ENCODE data around the gene IGHMBP2. TPM values are rescaled to one million over a fixed set of nuclear protein-coding genes. Genes with fewer than 3 reads are reported as not detected.

IGHMBP2 gene
- polyA plus RNA-seq, 6 donors from 2014 or later: 3.1 to 12.6 (median 6.8) TPM

GRCh38 chr11:68896171-68896959 lies 7.3 kb upstream of the IGHMBP2 start:
- Mint-ChIP-seq H3K4me1 (peaks cover 0 to 6% (median under 1%) of the 10 kb centered on the region in 3 donors), H3K9me3 (no peaks in the 10 kb centered on the region), H3K4me3 (no peak overlapping the region), H3K27me3 (no peaks in the 10 kb centered on the region), H3K27ac (peak overlapping the region in 1 of 6 donors; percentile 18), H3K36me3 (peaks cover under 1 to 7% of the 10 kb centered on the region in 2 donors)
- ATAC-seq (ENCODE audit: low read depth in 2 of 2) (no peak), DNase-seq (no peak)

GRCh38 chr11:68897441-68897840 lies 6.2 kb upstream of the IGHMBP2 start:
- Mint-ChIP-seq H3K27me3 (no peaks in the 10 kb centered on the region), H3K4me1 (peaks cover 11 to 16% (median 11%) of the 10 kb centered on the region in 3 donors)

DNA sequence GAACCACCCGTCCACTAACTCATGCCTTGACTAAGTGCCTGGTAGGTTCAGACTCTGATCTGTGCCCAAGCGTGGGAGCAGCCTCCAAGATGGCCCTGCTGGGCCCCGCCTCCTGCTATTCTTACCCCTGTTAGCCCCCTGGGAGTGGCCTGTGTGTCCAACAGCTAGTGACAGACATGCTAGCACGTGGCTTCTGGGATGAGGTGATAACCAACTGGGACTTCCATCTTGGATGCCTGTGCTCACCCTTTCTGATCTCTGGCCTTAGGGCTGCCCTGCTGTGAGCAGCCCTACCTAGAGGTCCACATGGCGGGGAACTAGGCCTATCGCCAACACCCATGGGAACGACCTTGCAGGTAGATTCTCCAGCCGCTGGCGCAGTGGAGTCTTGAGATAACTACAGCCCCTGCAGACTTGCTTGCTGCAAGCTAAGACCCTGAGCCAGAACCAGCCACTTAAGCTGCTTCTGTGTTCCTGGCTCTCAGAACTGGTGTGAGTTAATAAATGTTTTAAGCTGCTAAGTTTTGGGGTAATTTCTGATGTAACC lies 2.8 kb upstream of the IGHMBP2 start:
- Mint-ChIP-seq H3K36me3 (peaks cover 0 to 7% of the 10 kb centered on the region in 2 donors), H3K4me3 (peak overlapping the region in 2 of 8 donors; percentile 37 to 80), H3K9me3 (no peaks in the 10 kb centered on the region), H3K4me1 (peaks cover 43% of the 10 kb centered on the region in 3 donors), H3K27me3 (no peaks in the 10 kb centered on the region), H3K27ac (no peak overlapping the region)
- no peak for ATAC-seq (ENCODE audit: low read depth in 2 of 2)
- DNase-seq: no peak

More at GRCh38 chr11:68897441-68897840, 6.2 kb upstream of the IGHMBP2 start:
- no peak for ATAC-seq (ENCODE audit: low read depth in 2 of 2)
- no peak for DNase-seq
- peaks cover 0 to 7% of the 10 kb centered on the region in 2 donors for H3K36me3 Mint-ChIP-seq
- H3K27ac Mint-ChIP-seq: no peak overlapping the region
- H3K9me3 Mint-ChIP-seq: no peaks in the 10 kb centered on the region
- no peak overlapping the region for H3K4me3 Mint-ChIP-seq

- peaks cover 40 to 49% (median 47%) of the 10 kb centered on the region in 3 donors for H3K4me1 Mint-ChIP-seq
- peak overlapping the region; percentile 70 to 96 (median 95) for H3K27ac Mint-ChIP-seq
- peak; percentile 20 to 26 for ATAC-seq (ENCODE audit: low read depth in 2 of 2)
- peak; percentile 7 for DNase-seq
- H3K27me3 Mint-ChIP-seq: no peaks in the 10 kb centered on the region
- H3K4me3 Mint-ChIP-seq: peak overlapping the region; percentile 97 to 99 (median 98)
- H3K9me3 Mint-ChIP-seq: no peaks in the 10 kb centered on the region
- H3K36me3 Mint-ChIP-seq: peaks cover 7 to 10% of the 10 kb centered on the region in 2 donors
These were observed 657 bp downstream of the IGHMBP2 start for GRCh38 chr11:68904248-68904847.

DNA sequence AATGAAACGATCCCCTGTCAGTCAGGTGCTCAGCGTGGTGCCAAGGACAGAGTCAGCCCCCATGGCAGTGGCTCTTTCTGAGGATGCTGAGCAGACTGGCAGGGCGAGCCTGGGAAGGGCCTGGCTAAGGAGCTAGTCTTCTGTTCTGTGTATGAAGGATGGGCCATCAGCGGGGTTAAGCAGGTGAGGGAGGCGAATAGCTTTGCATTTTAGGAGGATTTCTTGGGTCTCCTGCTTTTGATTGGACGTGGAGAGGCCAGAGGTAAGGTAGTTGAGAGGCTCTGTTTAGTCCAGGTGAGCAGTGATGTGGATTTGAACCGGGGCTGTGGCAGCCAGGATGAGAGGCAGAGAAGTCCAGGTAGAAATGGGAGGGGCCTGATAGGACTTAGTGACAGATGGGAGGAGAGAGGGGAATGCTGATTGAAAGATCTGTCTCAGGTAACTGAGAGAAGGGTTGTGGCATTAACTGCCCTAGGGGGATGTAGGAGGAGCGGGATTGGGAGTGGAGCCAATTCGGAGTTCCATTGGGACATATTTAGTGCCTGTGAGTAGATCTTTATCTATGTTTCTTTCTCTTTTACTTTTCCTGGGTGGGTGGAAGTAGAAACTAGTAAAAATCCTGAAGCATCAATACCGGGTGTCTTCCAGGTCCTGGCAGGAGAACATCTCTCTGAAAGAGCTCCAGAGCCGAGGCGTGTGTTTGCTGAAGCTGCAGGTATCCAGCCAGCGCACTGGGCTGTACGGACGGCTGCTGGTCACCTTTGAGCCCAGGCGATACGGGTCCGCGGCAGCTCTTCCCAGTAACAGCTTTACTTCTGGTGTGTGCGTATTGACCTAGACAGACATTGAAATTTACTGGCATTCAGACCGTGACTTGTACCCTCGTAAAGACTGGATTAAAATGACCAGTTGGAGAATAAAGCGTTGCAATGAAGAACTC lies 2.0 kb downstream of the IGHMBP2 start:
- Mint-ChIP-seq H3K27ac (peak overlapping the region in 1 of 6 donors; percentile 74), H3K36me3 (peaks cover 5 to 7% of the 10 kb centered on the region in 2 donors), H3K4me3 (peak overlapping the region; percentile 30 to 99 (median 98)), H3K4me1 (peaks cover 38 to 49% (median 47%) of the 10 kb centered on the region in 3 donors), H3K27me3 (no peaks in the 10 kb centered on the region), H3K9me3 (no peaks in the 10 kb centered on the region)
- DNase-seq (no peak), ATAC-seq (ENCODE audit: low read depth in 2 of 2) (no peak)

DNA sequence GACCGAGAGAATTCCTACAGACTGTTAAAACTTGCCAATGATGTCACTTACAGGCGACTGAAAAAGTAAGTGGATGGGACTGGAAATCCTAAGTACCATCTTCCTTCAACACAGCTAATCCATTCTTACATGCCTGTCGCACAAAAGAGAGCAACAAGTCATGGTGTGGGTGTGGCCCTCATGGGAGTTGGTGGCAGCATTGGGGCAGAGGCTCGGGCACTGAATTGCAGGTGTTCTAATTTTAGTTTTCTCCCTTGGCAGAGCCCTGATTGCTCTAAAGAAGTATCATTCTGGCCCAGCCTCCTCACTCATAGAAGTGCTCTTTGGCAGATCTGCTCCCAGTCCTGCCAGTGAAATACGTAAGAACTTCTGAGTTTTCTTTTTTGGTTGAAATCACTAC lies 4.6 kb downstream of the IGHMBP2 start:
- Mint-ChIP-seq H3K4me1 (peaks cover 19 to 30% (median 28%) of the 10 kb centered on the region in 3 donors), H3K9me3 (no peaks in the 10 kb centered on the region), H3K27ac (peak overlapping the region in 1 of 6 donors; percentile 32), H3K36me3 (peaks cover 5 to 7% of the 10 kb centered on the region in 2 donors), H3K4me3 (peak overlapping the region in 1 of 8 donors; percentile 51), H3K27me3 (no peaks in the 10 kb centered on the region)
- ATAC-seq (ENCODE audit: low read depth in 2 of 2) (no peak), DNase-seq (no peak)

- H3K27ac Mint-ChIP-seq: no peak overlapping the region
- peaks cover 5 to 7% of the 10 kb centered on the region in 2 donors for H3K36me3 Mint-ChIP-seq
- no peaks in the 10 kb centered on the region for H3K9me3 Mint-ChIP-seq
- H3K4me1 Mint-ChIP-seq: peaks cover 0 to 5% (median 4%) of the 10 kb centered on the region in 3 donors
- H3K4me3 Mint-ChIP-seq: no peak overlapping the region
- no peak for ATAC-seq (ENCODE audit: low read depth in 2 of 2)
- no peaks in the 10 kb centered on the region for H3K27me3 Mint-ChIP-seq
- DNase-seq: no peak
These were observed 7.3 kb downstream of the IGHMBP2 start for GRCh38 chr11:68910965-68911364.

- Mint-ChIP-seq H3K27me3 (no peaks in the 10 kb centered on the region), H3K9me3 (no peaks in the 10 kb centered on the region), H3K36me3 (peaks cover 5 to 7% of the 10 kb centered on the region in 2 donors), H3K27ac (no peak overlapping the region), H3K4me3 (no peak overlapping the region), H3K4me1 (peaks cover 0 to 5% (median 0%) of the 10 kb centered on the region in 3 donors)
- ATAC-seq (ENCODE audit: low read depth in 2 of 2): no peak
- DNase-seq: no peak
These were observed 8.0 kb downstream of the IGHMBP2 start for GRCh38 chr11:68911731-68912130.

DNA sequence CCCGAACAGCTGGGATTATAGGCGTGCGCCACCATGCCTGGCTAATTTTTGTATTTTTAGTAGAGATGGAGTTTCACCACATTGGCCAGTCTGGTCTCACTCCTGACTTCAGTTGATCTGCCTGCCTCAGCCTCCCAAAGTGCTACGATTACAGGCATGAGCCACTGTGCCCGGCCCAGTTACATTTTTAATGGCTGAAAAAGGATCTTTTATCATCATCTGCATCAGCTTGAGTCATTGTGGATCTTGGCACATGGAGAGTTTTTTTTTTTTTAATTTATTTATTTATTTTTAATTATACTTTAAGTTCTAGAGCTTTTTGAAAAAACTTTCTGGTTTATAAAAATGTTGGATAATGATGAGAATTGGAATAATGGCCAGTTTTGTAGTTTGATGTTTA lies 8.6 kb downstream of the IGHMBP2 start:
- no peak overlapping the region for H3K27ac Mint-ChIP-seq
- no peaks in the 10 kb centered on the region for H3K27me3 Mint-ChIP-seq
- no peak overlapping the region for H3K4me3 Mint-ChIP-seq
- no peaks in the 10 kb centered on the region for H3K9me3 Mint-ChIP-seq
- DNase-seq: no peak
- H3K4me1 Mint-ChIP-seq: peaks cover 0 to 4% (median 0%) of the 10 kb centered on the region in 3 donors
- no peak for ATAC-seq (ENCODE audit: low read depth in 2 of 2)
- H3K36me3 Mint-ChIP-seq: peaks cover 4 to 5% of the 10 kb centered on the region in 2 donors

- Mint-ChIP-seq H3K27ac (peak overlapping the region in 1 of 6 donors; percentile 54), H3K9me3 (no peaks in the 10 kb centered on the region), H3K27me3 (no peaks in the 10 kb centered on the region), H3K4me1 (no peaks in the 10 kb centered on the region), H3K36me3 (peaks cover 0 to 9% of the 10 kb centered on the region in 2 donors), H3K4me3 (no peak overlapping the region)
- DNase-seq: no peak
- ATAC-seq (ENCODE audit: low read depth in 2 of 2): no peak
These were observed 9.5 kb downstream of the IGHMBP2 start for GRCh38 chr11:68913188-68913587.

DNA sequence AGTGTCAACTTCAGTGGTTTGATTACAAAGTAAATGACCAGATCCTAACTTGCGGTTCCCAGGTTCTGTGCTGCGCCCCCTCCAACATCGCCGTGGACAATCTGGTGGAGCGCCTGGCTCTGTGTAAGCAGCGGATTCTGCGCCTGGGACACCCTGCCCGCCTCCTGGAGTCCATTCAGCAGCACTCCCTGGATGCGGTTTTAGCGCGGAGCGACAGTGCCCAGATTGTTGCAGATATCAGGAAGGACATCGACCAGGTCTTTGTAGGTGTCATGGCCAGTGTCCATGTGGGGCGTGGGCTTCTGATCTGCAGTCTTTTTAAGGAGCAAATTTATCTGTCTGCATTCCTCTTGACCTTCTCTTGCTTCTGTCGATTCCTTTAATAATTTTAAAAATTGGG lies 11.1 kb downstream of the IGHMBP2 start:
- ATAC-seq (ENCODE audit: low read depth in 2 of 2): no peak
- no peak for DNase-seq
- Mint-ChIP-seq H3K27ac (no peak overlapping the region), H3K36me3 (peaks cover 13 to 19% of the 10 kb centered on the region in 2 donors), H3K9me3 (no peaks in the 10 kb centered on the region), H3K4me1 (peaks cover 0 to 6% (median 0%) of the 10 kb centered on the region in 3 donors), H3K27me3 (no peaks in the 10 kb centered on the region), H3K4me3 (no peak overlapping the region)

- DNase-seq: no peak
These were observed 12.7 kb downstream of the IGHMBP2 start for GRCh38 chr11:68916439-68916838.

GRCh38 chr11:68923614-68924013 lies 19.9 kb downstream of the IGHMBP2 start:
- Mint-ChIP-seq H3K4me3 (no peak overlapping the region), H3K9me3 (peaks cover 6 to 37% (median 33%) of the 10 kb centered on the region in 7 donors), H3K36me3 (peaks cover 54 to 60% of the 10 kb centered on the region in 2 donors), H3K27me3 (no peaks in the 10 kb centered on the region), H3K4me1 (peaks cover 0 to 16% (median 8%) of the 10 kb centered on the region in 3 donors), H3K27ac (no peak overlapping the region)
- ATAC-seq (ENCODE audit: low read depth in 2 of 2) (no peak), DNase-seq (no peak)

More at GRCh38 chr11:68916439-68916838, 12.7 kb downstream of the IGHMBP2 start:
- peaks cover 15 to 23% of the 10 kb centered on the region in 2 donors for H3K36me3 Mint-ChIP-seq
- peak overlapping the region in 1 of 6 donors; percentile 26 for H3K27ac Mint-ChIP-seq
- H3K4me3 Mint-ChIP-seq: no peak overlapping the region
- no peaks in the 10 kb centered on the region for H3K27me3 Mint-ChIP-seq
- ATAC-seq (ENCODE audit: low read depth in 2 of 2): no peak
- H3K9me3 Mint-ChIP-seq: no peaks in the 10 kb centered on the region
- peaks cover 0 to 6% (median 0%) of the 10 kb centered on the region in 3 donors for H3K4me1 Mint-ChIP-seq
